Posterior cingulate gyrus (tissue), 11 donors: ENCODE data around the gene COL18A1.
A peak's percentile ranks its signal among the peaks of the same experiment; 100 is the strongest.

ENCODE experiments used
- DNase-seq, 10 donors: peaks; one replicate each; pipeline versions ENCODE4 v3.0.0 to v3.0.0-alpha.2; 2020 to 2021; ENCODE audit warnings: mixed read lengths in 3 of 10
- intact Hi-C: fragments of 100-400 bp; cut with DNase I; formaldehyde crosslinking; loops from one replicate; pipeline ENCODE4 v1.15.1; 2023

COL18A1 gene

GRCh38 chr21:45393021-45393420 lies 11.9 kb upstream of the COL18A1 start:
- intact Hi-C loops = no loop called here
- DNase-seq = peak in 5 of 10 donors; percentile 5 to 83 (median 66)

- intact Hi-C loops = no loop called here
- DNase-seq = peak in 5 of 10 donors; percentile 1 to 71 (median 31)
These were observed 10.9 kb upstream of the COL18A1 start for GRCh38 chr21:45393833-45394638.

DNA sequence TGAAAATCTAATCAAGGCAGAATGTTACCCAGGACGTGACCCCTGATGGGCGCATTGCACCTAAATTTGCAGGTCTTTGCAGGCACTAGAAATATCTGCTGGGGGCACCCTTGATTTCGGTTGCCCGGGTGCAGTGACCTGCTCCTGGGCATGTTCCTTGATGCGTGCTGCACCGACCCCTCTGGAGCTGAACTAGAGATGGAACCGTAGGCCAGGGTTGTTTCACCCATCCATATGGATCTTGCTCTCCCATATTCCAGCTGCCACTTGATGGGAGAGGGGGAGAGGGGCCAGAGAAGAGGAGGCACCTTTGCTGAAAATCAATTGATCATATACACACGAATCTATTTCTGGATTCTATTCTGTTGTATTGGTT lies 8.4 kb upstream of the COL18A1 start:
- intact Hi-C loops = no loop called here
- DNase-seq = peak in 4 of 10 donors; percentile 19 to 35 (median 22)

DNA sequence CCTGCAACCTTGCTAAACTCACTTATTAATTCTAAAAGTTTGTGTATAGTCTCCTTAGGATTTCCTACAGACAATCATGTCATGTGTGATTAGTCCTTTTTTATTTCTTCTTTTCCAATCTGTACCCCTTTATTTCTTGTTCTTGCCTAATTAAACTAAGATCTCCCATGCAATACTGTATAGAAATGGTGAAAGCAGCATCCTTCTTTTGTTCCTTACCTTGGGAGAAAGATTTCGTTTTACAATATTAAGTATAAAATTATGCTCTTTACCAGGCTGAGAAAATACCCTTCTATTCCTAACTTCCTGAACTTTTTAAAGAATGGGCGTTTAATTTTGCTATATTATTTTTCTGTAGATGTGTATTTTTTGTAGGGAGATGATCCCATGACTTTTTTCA lies 7.6 kb upstream of the COL18A1 start:
- no peak for DNase-seq
- intact Hi-C loops = no loop called here

DNA sequence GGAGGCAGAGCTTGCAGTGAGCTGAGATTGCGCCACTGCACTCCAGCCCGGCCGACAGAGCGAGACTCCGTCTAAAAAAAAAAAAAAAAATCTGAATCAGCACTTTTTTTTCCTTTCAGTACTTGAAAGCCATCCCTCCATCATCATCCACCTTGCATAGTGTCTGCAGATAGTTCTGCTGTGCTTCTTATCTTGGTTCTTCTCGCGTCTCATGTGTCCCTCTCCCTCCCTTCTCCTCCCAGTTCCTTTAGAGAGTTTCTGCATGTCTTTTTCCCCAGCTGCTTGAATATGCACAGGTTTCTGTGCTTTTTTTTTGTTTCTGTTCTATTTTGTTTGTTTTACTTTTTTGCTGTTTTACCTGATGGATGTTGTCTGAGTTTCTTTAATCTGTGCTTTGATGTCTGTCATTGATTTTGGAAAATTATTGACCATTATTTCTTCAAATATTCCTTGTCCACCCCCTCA lies 3.9 kb upstream of the COL18A1 start:
- DNase-seq = no peak
- intact Hi-C loops = no loop called here

GRCh38 chr21:45401916-45402900 lies 2.8 kb upstream of the COL18A1 start:
- intact Hi-C loops = no loop called here

DNA sequence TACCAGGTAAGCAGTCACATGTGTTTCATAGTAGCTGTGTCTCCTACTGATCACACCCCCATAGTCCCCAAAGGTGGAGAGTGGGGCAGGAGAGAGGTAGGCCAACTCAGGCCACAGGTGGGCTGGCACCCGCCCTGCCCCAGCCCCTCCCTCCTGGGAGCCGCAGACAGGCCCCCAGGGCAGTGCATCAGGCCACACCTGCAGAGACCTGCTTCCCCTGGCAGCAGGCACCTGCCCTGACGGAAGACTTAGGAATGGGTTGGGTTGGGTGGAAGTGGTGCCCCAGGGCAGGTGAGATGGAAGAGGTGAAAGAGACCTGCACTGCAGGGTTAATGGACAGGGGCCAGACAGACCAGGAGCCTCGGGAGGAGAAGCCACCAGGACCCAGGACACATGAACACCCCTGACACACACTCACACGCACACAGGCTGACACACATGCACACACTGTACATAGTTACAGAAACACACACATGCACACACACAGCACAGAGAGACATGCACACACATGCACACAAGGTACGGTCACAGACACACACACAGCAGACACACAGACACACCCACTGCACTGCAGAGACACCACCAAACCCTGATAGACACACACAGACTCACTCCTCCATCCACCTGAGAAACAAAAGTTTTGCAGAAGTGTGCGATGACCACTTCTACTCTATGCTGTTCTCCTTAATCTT lies 1.7 kb upstream of the COL18A1 start:
- peak in 3 of 10 donors; percentile 22 to 65 (median 59) for DNase-seq
- intact Hi-C loops = no loop called here

More at GRCh38 chr21:45401916-45402900, 2.8 kb upstream of the COL18A1 start:
- DNase-seq = peak in 4 of 10 donors; percentile 2 to 63 (median 54)

DNA sequence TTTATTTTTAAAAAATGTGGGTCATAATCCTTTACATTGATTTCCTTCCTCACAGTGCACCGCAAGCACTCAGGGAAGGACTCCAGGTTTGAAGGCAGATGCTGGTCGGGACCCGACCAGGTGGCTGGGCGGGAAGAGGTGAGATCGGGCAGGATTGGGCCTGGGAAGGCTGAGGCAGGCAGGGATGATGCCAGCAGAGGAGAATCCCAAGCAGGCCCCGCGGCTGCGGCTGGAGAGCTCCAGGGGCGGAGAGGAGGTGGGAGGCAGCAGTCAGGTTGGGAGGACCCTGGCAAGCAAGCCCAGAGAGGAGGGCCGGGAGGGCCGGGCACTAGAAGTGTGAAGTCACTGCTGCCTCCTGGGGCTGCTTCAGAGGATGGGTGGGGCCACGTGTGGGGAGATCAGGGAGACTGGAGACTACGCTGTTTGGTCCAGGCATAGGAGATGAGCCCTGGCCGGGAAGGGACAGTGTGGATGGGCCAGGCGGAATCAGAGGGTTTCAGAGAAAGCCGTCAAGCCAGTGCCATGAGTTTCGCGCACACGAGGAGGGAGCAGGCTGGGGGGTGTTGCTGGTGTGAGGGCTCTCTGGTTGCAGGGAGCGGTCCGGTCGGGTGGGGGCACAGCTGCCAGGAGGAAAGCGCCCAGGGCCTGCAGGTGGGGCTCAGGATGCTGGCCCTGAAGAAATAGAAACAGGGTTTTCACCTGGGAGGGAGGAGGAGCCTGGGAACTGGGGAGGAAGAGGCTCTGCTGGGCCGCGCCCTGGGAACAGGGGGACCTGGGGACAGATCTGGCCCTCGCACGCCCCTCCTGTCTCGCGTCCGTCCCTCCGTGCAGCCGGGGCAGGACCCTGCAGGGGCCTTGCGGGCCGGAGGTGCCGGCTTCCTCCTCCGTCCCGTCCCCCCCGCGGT lies 888 bp upstream of the COL18A1 start:
- intact Hi-C loops = no loop called here

DNA sequence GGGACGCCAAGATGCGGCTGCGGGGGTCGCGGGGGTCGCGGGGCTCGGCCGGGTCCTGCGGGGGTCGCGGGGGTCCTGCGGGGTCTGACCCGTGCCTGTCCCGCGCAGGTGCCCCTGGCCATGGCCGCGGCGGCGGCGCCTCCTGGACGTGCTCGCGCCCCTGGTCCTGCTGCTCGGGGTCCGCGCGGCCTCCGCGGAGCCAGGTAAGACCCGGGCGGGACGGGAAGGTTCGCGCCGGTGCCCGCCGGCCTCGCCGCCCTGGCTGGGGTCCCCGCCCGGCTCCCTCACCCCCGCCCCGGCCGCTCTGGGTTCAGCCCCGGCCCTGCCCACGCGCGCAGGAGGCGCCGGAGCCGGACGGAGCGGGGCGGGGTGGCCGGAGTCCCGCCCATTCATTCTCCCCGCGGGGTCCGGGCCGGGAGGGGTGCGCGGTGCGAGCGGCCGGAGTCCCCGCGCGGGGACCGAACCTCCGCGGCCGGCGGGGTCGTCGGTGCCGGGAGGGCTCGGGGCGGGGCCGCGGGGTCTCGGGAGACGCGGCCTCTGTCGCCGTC lies 380 bp downstream of the COL18A1 start:
- DNase-seq = peak in 3 of 10 donors; percentile 49 to 74 (median 63)
- intact Hi-C loops = no loop called here

More for the DNA sequence above, 888 bp upstream of the COL18A1 start:
- DNase-seq = peak in 3 of 10 donors; percentile 57 to 75 (median 71)

DNA sequence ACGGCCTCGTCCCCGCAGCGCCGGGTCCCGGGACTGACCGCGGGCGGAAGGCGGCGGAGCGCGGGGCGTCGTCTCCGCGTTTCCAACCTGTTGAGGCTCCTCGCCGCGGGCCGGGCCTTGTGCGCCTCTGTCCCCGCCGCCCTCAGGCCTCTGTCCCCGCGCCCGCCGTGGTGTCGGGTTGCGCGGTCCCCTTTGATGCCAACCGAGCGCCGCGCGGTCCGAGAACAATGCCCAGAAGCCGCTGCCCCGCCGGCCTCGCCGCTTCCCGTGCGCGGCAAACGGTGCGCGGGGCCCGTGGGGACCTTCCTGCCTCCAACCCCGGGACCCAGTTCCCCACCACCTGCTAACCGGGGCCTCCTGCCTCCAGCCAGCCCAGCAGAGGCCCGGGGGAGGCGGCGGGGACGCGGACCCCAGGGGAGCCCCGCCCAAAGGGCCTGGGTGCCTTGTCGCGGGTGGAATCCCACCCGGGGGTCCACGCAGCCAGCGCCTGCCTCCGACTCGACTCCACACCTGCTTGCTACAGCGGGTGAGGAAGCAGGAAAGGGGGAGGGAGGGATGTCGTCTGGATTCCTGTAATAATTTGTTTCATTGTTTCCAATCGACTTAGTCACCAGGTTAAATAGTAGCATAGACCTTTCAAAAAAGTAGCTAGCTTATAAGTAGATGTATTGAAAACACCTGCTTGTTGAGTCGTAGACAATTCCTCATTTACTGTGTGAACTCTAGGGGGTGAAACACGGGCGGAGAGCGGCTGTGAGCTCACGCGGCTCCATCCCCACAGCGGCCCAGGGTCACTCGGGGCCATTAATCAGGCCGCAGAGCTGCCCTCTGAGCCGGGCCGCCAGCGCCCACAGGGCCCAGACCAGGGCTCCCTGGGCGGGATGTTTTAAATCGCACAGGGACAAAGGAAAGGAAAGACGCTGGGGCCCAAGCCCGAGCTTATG lies 1.1 kb downstream of the COL18A1 start:
- peak in 3 of 10 donors; percentile 57 to 74 (median 74) for DNase-seq
- intact Hi-C loops = no loop called here

DNA sequence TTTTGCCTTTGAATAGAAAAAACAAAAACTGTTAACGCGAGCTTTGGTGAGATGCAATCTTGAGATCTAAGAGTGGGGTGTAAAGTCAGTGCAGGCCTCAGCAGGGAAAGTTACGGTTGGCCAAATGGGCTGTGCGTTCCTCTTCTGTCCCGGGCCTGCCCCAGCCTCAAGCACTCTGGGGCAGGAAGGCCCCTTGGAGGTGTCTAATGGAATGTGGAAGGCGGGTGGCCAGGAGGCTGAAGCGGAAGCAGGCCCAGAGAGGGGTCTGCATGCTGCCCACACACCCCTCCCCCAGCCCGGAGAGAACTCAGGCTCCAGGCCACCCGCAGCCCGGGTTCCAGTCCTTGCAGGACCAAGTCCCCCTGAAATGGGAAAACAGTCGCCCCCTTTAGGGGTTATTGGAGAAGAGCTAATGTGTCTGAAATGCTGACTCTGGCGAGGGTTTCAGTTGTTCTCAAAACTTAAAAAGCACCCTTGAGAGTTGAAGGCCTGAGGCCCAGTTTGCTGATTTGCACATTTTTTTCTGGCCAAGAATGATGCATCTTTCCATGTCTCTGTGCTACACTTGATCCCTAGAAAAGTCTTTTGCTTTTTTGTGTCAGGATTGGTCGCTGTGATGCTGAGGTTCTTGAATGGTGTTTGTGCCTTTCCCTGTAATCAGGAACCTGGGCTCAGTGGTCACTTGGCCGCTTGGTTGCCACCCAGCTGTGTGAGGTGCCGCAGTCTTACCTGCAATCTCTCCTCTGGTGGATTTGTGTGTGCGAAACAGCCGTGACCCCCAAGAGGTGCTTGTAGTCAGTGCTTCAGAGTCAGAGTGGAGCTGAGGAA lies 2.0 kb downstream of the COL18A1 start:
- intact Hi-C loops = no loop called here
- DNase-seq = peak in 3 of 10 donors; percentile 49 to 60 (median 59)

DNA sequence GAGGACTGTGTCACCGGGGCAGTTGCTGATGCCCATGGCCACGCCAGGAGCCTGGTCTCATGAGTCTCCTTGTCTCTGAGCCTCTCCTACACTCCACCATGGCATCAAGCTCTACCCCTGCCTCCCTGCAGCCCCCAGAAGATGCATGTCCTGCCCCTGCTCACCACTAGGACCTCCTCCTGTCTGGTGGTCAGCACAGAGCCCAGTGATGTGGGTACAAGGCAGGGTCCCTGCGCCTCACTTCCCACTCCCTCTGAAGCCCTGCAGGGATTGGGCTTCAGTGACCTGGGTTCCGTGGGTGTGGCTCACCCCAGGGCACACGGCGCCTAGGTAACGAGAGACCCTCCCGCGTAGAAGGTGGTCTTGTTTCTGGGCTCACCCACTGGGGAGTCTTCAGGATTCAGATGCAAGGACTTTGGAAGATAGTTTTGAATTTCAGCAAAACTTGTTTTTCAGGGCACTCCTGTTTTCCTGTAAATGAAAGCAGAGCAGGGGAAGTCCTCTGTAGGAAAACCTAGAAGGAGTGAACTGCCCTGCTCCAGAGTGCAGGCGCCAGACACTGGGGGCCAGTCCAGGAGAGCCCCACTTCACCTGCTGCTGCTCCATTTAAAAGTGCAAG lies 2.8 kb downstream of the COL18A1 start:
- intact Hi-C loops = no loop called here

DNA sequence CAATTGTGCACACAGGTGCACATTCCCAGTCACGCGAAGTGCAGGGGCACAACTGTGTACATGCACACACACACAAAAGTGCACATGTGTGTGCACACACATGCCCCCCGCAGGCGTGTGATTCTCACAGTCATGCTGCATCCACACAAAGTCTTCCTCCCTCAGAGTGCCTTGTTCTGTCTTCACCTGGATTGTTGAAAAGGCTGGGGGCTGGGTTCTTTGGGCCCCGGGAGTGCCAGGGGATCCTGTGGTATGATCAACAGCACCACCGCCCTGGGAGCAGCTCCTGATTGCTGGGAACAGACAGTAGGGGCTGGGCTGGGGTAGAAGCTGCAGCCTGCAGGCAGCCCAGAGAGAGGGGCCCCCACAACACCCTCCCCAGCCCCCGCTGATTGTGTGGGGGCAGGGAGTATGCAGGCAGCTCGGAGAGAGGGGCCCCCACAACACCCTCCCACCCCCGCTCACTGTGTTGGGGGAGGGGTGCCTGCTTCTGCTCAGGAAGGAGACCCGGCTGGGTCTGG lies 3.4 kb downstream of the COL18A1 start:
- intact Hi-C loops = no loop called here

More for the DNA sequence above, 2.8 kb downstream of the COL18A1 start:
- peak in 3 of 10 donors; percentile 42 to 52 (median 50) for DNase-seq

GRCh38 chr21:45408801-45409261 lies 3.9 kb downstream of the COL18A1 start:
- DNase-seq = peak in 4 of 10 donors; percentile 5 to 83 (median 68)
- intact Hi-C loops = no loop called here

More for the DNA sequence above, 3.4 kb downstream of the COL18A1 start:
- DNase-seq = peak in 4 of 10 donors; percentile 5 to 67 (median 50)

- intact Hi-C loops = no loop called here
- peak in 7 of 10 donors; percentile 27 to 87 (median 59) for DNase-seq
These were observed 4.6 kb downstream of the COL18A1 start for GRCh38 chr21:45409466-45410150.
